ENCODE measurements around the gene CREB5.

The CREB5 gene

DNA sequence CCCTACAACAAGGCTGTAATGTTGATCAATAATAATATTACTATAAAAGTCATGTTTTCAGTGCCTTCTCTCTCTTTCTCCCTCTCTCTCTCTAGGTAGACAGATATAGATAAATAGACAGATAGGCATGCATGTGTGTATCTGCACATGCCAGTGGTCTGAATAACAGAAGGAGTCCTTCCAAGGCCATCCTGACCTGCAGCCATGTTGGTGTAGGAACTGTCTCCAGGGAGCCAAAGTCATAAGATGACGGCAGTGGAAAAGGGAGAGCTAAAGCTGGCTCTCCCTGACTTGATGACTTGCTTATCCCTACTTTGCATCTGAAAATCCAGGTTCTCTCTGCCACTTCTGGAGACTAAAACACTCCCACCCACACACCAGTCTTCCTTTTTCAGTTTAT is 432.8 kb downstream of the CREB5 start:
- FAIRE-seq, result no peak
- no peak for DNase-seq (ENCODE audit: insufficient read length, low spot score)
- TF ChIP-seq, protein P1, sequence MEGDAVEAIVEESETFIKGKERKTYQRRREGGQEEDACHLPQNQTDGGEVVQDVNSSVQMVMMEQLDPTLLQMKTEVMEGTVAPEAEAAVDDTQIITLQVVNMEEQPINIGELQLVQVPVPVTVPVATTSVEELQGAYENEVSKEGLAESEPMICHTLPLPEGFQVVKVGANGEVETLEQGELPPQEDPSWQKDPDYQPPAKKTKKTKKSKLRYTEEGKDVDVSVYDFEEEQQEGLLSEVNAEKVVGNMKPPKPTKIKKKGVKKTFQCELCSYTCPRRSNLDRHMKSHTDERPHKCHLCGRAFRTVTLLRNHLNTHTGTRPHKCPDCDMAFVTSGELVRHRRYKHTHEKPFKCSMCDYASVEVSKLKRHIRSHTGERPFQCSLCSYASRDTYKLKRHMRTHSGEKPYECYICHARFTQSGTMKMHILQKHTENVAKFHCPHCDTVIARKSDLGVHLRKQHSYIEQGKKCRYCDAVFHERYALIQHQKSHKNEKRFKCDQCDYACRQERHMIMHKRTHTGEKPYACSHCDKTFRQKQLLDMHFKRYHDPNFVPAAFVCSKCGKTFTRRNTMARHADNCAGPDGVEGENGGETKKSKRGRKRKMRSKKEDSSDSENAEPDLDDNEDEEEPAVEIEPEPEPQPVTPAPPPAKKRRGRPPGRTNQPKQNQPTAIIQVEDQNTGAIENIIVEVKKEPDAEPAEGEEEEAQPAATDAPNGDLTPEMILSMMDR (IDR thresholded peaks at IDR 0.05; ENCODE audit: insufficient read depth, missing control alignments), result no peak

DNA sequence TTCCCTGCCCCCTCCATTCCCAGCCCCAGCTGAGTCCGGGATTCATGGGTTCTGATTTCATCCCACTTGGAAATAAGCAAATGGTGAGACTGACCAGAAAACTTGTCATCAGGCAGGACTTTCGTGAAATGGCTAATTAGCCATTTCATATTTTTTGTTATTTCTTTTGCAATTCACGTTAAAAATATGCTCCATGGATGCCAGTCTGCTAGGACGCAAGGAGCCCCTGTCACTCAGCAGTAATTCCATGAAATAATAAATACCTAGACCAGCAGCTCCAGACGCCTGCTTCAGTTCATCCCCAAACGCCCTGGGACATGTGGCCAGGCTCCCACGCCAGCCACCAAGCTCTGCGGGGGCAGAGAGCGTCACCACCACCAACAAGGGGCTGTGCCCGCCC is 434.9 kb downstream of the CREB5 start:
- no peak for FAIRE-seq
- TF ChIP-seq, protein P1 (IDR thresholded peaks at IDR 0.05; ENCODE audit: insufficient read depth, missing control alignments), result no peak
- no peak for DNase-seq (ENCODE audit: insufficient read length, low spot score)

DNA sequence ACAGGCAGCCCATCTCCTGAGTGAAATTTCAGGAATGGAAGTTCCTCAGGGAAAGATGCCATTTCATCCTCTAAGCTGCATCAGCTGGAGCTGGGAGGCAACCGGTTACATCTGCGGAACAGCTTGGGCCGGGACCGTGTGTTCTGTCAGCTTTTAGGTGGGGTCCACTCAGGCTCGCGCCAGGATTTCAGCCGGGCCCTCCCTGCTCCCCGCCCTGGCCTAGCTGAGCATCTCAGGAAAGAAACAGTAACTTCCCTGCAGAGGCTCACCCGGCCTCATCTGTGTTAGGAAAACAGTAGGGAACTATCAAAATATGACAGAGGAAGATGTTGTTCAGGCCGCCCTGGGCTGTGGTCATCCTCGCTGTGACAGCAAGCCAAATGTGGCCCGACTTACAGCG is 435.4 kb downstream of the CREB5 start:
- FAIRE-seq (no peak), DNase-seq (ENCODE audit: insufficient read length, low spot score) (no peak)
- TF ChIP-seq, protein P1 (IDR thresholded peaks at IDR 0.05; ENCODE audit: insufficient read depth, missing control alignments), result no peak

DNA sequence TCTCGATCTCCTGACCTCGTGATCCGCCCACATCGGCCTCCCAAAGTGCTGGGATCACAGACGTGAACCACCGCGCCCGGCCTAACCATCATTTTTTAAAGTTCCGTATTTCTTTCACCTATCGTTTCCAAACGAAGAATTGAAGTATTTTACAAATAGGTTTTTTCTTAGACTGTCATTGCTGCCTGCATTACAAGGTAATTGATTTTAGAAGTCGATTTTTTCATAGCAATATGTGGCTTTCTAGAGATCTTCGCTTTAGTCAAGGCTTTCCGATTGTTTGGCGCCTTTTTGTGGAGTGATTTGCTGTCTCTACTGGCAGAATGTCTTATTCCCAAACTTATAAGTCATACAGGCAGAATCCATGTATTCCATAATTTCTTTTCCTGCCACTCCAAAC is 436.6 kb downstream of the CREB5 start:
- TF ChIP-seq, protein P1 (IDR thresholded peaks at IDR 0.05; ENCODE audit: insufficient read depth, missing control alignments), result no peak
- no peak for DNase-seq (ENCODE audit: insufficient read length, low spot score)
- no peak for FAIRE-seq

DNA sequence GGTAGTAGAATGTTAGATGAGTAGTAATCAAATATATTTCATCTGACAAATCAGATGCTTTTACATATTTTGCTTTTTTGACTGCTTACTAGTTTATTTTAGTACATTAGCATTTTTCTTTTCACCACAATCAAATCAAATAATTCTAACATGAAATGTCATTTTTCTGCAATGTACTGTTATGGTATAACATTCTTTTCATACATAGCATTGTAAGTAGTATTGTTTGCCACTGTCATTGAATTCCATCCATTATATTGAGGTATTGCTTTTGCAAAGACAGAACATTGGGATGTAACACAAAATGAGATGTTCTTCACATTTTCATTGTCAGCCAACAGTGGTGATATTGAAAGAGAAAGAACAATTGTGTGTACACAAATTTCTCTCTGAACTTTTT is 438.4 kb downstream of the CREB5 start:
- FAIRE-seq (no peak), DNase-seq (ENCODE audit: insufficient read length, low spot score) (no peak)
- TF ChIP-seq, protein P1 (IDR thresholded peaks at IDR 0.05; ENCODE audit: insufficient read depth, missing control alignments), result no peak

DNA sequence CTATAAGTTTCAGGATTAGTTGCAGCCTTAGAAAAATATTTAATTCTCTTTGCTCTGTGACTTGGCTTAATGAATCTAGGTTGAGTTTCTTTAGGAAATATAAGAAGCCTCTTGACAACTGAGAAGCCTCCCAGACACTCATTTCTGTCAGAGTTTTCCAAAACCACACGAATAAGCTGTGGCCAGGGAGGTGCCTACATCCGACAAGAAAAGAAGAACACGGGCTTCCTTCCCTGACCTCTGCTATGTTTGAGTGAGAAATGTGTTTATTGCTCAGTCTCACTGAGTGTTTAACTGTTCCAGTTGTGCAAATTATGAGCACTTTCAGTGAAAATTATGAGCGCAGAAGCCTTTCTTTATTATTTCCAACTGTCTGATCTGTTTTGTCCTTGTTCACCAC is 440.8 kb downstream of the CREB5 start:
- FAIRE-seq (no peak), DNase-seq (ENCODE audit: insufficient read length, low spot score) (no peak)
- TF ChIP-seq, protein P1 (IDR thresholded peaks at IDR 0.05; ENCODE audit: insufficient read depth, missing control alignments), result no peak

DNA sequence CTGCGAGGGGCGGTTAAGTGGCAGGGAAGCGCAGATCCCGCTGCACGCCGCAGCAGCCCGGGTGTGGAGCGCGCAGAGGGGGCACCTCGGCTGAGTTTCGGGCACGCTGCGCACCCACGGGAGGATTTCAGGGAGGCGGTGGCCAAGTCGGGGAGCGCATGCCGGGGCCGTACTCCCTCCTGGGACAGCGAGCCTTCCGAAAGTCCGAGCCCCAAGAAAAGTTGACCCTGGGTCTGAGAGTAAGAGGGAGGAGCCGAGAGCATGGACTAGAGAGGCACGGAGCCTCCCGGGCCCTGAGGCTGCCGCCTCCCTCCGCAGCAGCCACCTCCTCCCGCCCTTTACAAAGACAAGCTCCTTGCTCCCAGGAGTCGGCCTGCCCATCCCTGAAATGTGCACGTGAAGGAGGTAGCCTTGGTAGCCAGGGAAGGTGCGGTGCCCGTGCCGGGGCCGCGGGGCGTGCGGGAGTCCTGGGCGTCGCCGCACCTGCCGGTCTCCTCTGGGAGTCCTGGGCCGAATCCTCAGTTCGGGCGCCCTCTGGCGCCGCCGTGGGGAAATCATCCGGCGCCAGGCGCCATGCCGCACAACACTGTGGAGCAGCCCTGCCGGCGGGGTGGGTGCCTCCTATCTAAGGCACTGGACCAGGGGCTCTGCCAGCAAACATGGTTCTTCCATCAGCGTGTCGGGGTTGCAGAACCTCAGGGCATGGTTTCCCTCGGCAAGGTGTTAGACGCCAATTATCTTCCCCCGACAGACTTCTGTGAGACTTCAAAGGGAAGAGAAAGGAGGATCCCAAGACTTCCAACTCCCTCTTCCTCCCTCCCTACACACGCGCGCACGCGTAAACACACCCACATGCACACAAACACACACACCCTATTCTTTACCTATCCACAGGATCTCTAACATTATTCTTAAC is 441.8 kb downstream of the CREB5 start:
- TF ChIP-seq, protein P1 (IDR thresholded peaks at IDR 0.05; ENCODE audit: insufficient read depth, missing control alignments), result peak; percentile 69
- no peak for FAIRE-seq
- peak; percentile 66 for DNase-seq (ENCODE audit: insufficient read length, low spot score)

All from D721Med (cell line).